ENCODE measurements around the gene AARS2. TPM values are rescaled to one million over a fixed set of nuclear protein-coding genes. Genes with fewer than 3 reads are reported as not detected.
A peak's percentile ranks its signal among the peaks of the same experiment; 100 is the strongest.

The AARS2 gene
- total and polyA plus RNA-seq, 10 of the 15 experiments (the other 5 are each of a cell fraction or from before 2014, with no cell fraction given): 0.71 to 18.3 (median 12.7) TPM

DNA sequence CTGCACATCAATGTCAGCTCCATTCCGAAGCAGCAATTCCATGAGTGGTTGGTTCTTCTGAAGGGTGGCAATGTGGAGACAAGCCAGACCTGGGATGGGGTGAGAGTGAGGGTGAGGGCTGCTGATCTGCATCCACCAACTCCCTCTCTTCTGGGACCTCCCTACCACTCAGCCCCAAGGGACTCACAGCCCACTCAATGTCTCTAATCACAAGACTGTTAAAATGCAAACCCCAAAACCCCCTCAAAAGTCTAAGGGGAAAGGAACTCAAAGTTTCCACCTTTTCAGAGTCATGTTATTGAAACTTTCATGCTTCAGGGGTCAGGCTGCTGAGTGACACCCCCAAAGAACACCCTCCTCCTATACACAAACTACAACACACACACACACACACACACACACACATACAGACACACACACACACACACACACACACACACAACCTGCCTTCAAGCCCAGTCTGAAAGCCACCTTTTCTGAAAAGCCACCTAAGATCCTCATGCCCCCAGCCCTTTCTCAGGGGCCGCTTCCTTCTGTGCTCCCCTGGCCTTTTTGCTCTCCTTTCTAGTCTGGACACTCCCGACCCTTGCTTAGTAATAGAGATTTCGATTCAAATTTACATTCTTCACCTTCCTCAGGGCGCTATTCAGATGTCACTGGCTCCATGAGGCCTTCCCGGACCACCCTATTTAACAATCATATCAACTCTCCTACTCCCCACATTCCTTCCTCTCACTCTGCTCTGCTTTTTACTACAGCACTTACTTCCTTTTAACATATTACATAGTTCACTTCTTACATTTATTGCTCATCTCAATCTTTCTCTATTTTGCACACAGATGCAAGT is 52.5 kb downstream of the AARS2 start (continued):
- TF ChIP-seq, protein P1, sequence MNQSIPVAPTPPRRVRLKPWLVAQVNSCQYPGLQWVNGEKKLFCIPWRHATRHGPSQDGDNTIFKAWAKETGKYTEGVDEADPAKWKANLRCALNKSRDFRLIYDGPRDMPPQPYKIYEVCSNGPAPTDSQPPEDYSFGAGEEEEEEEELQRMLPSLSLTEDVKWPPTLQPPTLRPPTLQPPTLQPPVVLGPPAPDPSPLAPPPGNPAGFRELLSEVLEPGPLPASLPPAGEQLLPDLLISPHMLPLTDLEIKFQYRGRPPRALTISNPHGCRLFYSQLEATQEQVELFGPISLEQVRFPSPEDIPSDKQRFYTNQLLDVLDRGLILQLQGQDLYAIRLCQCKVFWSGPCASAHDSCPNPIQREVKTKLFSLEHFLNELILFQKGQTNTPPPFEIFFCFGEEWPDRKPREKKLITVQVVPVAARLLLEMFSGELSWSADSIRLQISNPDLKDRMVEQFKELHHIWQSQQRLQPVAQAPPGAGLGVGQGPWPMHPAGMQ (IDR thresholded peaks at IDR 0.05; ENCODE audit: borderline replicate concordance): no peak
- TF ChIP-seq CREM (IDR thresholded peaks at IDR 0.05; ENCODE audit: low read depth): peak; percentile 60; the same call in 1 of the 2 replicates
- TF ChIP-seq ZNF384 (IDR thresholded peaks at IDR 0.05; ENCODE audit: borderline replicate concordance, low read depth, low read length): no peak
- no peak for TF ChIP-seq ZZZ3 (IDR thresholded peaks at IDR 0.05; ENCODE audit: control insufficient read depth, insufficient read length, low read depth)
- peak; percentile 71 for TF ChIP-seq RELA (IDR thresholded peaks at IDR 0.05; ENCODE audit: borderline replicate concordance, partially characterized antibody)
- TF ChIP-seq ZSCAN29 (IDR thresholded peaks at IDR 0.05): 0 out of 2 replicates have a peak, but pooled peaks have one; percentile 24
- peak; percentile 93 to 97; a peak in 3 of 4 replicates for TF ChIP-seq IKZF2 (IDR thresholded peaks at IDR 0.05)
- TF ChIP-seq MTA3 (IDR thresholded peaks at IDR 0.05; ENCODE audit: borderline replicate concordance, low read length): no peak
- no peak for TF ChIP-seq SIX5 (IDR thresholded peaks at IDR 0.05; ENCODE audit: low read depth, low read length, severe bottlenecking)
- TF ChIP-seq, protein P2, sequence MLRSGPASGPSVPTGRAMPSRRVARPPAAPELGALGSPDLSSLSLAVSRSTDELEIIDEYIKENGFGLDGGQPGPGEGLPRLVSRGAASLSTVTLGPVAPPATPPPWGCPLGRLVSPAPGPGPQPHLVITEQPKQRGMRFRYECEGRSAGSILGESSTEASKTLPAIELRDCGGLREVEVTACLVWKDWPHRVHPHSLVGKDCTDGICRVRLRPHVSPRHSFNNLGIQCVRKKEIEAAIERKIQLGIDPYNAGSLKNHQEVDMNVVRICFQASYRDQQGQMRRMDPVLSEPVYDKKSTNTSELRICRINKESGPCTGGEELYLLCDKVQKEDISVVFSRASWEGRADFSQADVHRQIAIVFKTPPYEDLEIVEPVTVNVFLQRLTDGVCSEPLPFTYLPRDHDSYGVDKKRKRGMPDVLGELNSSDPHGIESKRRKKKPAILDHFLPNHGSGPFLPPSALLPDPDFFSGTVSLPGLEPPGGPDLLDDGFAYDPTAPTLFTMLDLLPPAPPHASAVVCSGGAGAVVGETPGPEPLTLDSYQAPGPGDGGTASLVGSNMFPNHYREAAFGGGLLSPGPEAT (IDR thresholded peaks at IDR 0.05; ENCODE audit: low read depth): peak; percentile 99
- TF ChIP-seq LARP7 (IDR thresholded peaks at IDR 0.05): no peak; the same call in 1 of the 2 replicates
- peak; percentile 73; the same call in 1 of the 2 replicates for TF ChIP-seq FOXK2 (IDR thresholded peaks at IDR 0.05)
- TF ChIP-seq ZBED1 (IDR thresholded peaks at IDR 0.05; ENCODE audit: borderline replicate concordance): no peak
- peak; percentile 50; the same call in 1 of the 2 replicates for TF ChIP-seq RB1 (IDR thresholded peaks at IDR 0.05; ENCODE audit: borderline replicate concordance)
- TF ChIP-seq, protein P3, sequence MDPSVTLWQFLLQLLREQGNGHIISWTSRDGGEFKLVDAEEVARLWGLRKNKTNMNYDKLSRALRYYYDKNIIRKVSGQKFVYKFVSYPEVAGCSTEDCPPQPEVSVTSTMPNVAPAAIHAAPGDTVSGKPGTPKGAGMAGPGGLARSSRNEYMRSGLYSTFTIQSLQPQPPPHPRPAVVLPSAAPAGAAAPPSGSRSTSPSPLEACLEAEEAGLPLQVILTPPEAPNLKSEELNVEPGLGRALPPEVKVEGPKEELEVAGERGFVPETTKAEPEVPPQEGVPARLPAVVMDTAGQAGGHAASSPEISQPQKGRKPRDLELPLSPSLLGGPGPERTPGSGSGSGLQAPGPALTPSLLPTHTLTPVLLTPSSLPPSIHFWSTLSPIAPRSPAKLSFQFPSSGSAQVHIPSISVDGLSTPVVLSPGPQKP (IDR thresholded peaks at IDR 0.05; ENCODE audit: low read depth, low read length): no peak
- TF ChIP-seq NFYA (IDR thresholded peaks at IDR 0.05; ENCODE audit: borderline replicate concordance, low read depth, low read length): no peak
- 0 out of 2 replicates have a peak, but pooled peaks have one; percentile 40 for TF ChIP-seq TCF12 (IDR thresholded peaks at IDR 0.05; ENCODE audit: low read depth, low read length)
- no peak for TF ChIP-seq RUNX3 (IDR thresholded peaks at IDR 0.05; ENCODE audit: low read length)
- TF ChIP-seq ESRRA (IDR thresholded peaks at IDR 0.05; ENCODE audit: low read length): no peak
- TF ChIP-seq FOXM1 (IDR thresholded peaks at IDR 0.05; ENCODE audit: low read depth, low read length): no peak
- peak; percentile 86 for TF ChIP-seq SMAD1 (IDR thresholded peaks at IDR 0.05; ENCODE audit: low read depth, partially characterized antibody)
- TF ChIP-seq CREB1 (IDR thresholded peaks at IDR 0.05; ENCODE audit: low read depth): no peak
- no peak for TF ChIP-seq ETV6 (conservative IDR thresholded peaks at IDR 0.05 in 1 of 2, IDR thresholded peaks at IDR 0.05 in 1 of 2; ENCODE audit: borderline replicate concordance in 1 of 2, low read depth in 1 of 2)
- TF ChIP-seq SMC3 (IDR thresholded peaks at IDR 0.05; ENCODE audit: borderline replicate concordance, low read length): no peak
- TF ChIP-seq MTA2 (IDR thresholded peaks at IDR 0.05; ENCODE audit: low read depth): peak; percentile 93
- TF ChIP-seq, protein P4, sequence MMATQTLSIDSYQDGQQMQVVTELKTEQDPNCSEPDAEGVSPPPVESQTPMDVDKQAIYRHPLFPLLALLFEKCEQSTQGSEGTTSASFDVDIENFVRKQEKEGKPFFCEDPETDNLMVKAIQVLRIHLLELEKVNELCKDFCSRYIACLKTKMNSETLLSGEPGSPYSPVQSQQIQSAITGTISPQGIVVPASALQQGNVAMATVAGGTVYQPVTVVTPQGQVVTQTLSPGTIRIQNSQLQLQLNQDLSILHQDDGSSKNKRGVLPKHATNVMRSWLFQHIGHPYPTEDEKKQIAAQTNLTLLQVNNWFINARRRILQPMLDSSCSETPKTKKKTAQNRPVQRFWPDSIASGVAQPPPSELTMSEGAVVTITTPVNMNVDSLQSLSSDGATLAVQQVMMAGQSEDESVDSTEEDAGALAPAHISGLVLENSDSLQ (IDR thresholded peaks at IDR 0.05): peak; percentile 97
- TF ChIP-seq SMARCA5 (IDR thresholded peaks at IDR 0.05): 0 out of 2 replicates have a peak, but pooled peaks have one; percentile 11
